OCI-LY7 (cell line): Measurements from ENCODE around the gene CWH43. TPM values are rescaled to one million over a fixed set of nuclear protein-coding genes. Genes with fewer than 3 reads are reported as not detected.

Experiments used
- BruUV-seq: library from RNA; stranded (reverse); fragments of 400-500 nt; replicated peaks from 2 replicates; lab custom pipeline; 2021; lab: Mats Ljungman, UMichigan
- CTCF ChIA-PET: fragments of 300-600 bp; sonication (Branson Sonifier 250); formaldehyde crosslinking; loops from one replicate; lab custom pipeline; 2022; ENCODE audit warnings: antibody characterized with exemption; ENCODE audit not compliant: unreplicated experiment; lab: Charles Lee
- POLR2A ChIA-PET: fragments of 300-600 bp; sonication (Branson Sonifier 250); formaldehyde crosslinking; loops from one replicate; lab custom pipeline; 2022; ENCODE audit warnings: antibody characterized with exemption; lab: Charles Lee
- DNase-seq: peaks from one replicate; pipeline ENCODE4 v3.0.0-alpha.2; 2015; ENCODE audit warnings: low spot score
- H2AFZ ChIP-seq: fragments of 200-600 bp; sonication (generic), shearing (Covaris generic); 2 replicates; pipeline ENCODE4 v1.6.1; 2014; ENCODE audit warnings: mild to moderate bottlenecking, antibody characterized with exemption, low read length, moderate library complexity
- H3K27ac ChIP-seq: fragments of 200-600 bp; sonication (generic); 2 replicates; pipeline ENCODE4 v1.5.1; 2014; ENCODE audit warnings: mixed run types, low read depth, mild to moderate bottlenecking, moderate library complexity, low read length, inconsistent platforms; ENCODE audit not compliant: poor library complexity, severe bottlenecking
- H3K36me3 ChIP-seq: fragments of 200-600 bp; sonication (generic); 2 replicates; pipeline ENCODE4 v1.6.1; 2014; ENCODE audit warnings: mild to moderate bottlenecking, antibody characterized with exemption, low read length, moderate library complexity, mixed read lengths; ENCODE audit not compliant: insufficient read depth
- H3K4me1 ChIP-seq: fragments of 200-600 bp; sonication (generic); 2 replicates; pipeline ENCODE4 v1.5.1; 2014; ENCODE audit warnings: mild to moderate bottlenecking, low read length; ENCODE audit not compliant: insufficient read depth, poor library complexity, severe bottlenecking
- H3K4me2 ChIP-seq: fragments of 200-600 bp; sonication (generic); 2 replicates; pipeline ENCODE4 v1.6.1; 2014; ENCODE audit warnings: mild to moderate bottlenecking, low read length
- H3K4me3 ChIP-seq: fragments of 200-600 bp; sonication (generic); 2 replicates; pipeline ENCODE4 v1.5.1; 2014; ENCODE audit warnings: mild to moderate bottlenecking, low read depth, low read length; ENCODE audit not compliant: poor library complexity, severe bottlenecking
- H3K79me2 ChIP-seq: fragments of 200-600 bp; sonication (generic); 2 replicates; pipeline ENCODE4 v1.6.1; 2016; ENCODE audit warnings: low read depth, mild to moderate bottlenecking, low read length, moderate library complexity, mixed read lengths; ENCODE audit not compliant: insufficient read depth
- H3K9me2 ChIP-seq: fragments of 200-600 bp; sonication (generic); 2 replicates; pipeline ENCODE4 v1.6.1; 2016; ENCODE audit warnings: mild to moderate bottlenecking, low read length, mixed read lengths; ENCODE audit not compliant: insufficient read depth
- H3K9me3 ChIP-seq: fragments of 200-600 bp; sonication (generic); 2 replicates; pipeline ENCODE4 v1.6.1; 2014; ENCODE audit warnings: mild to moderate bottlenecking, mixed run types, low read length, mixed read lengths
- H4K20me1 ChIP-seq: fragments of 200-600 bp; sonication (generic); 2 replicates; pipeline ENCODE4 v1.6.1; 2014; ENCODE audit warnings: mild to moderate bottlenecking, antibody characterized with exemption, low read length, moderate library complexity, mixed read lengths; ENCODE audit not compliant: insufficient read depth
- EZH2phosphoT487 ChIP-seq: fragments of 200-600 bp; sonication (generic); IDR thresholded peaks from 2 replicates; pipeline ENCODE4 v1.6.1; 2018; ENCODE audit warnings: low read depth, borderline replicate concordance, mild to moderate bottlenecking, mixed run types, antibody characterized with exemption, low read length, moderate library complexity, mixed read lengths
- intact Hi-C: fragments of 100-400 bp; cut with micrococcal nuclease; formaldehyde crosslinking; loops from one replicate; pipeline ENCODE4 v1.10.0; 2022; ENCODE audit not compliant: unreplicated experiment
- total RNA-seq, 2 experiments: library from RNA; depleted of rRNA in 1 of 2; stranded (reverse); fragments of >200 nt in 1 of 2; shearing (Covaris generic) in 1 of 2; gene quantifications; 2 replicates each; pipeline ENCODE4 v1.2.3, GENCODE V29; 2014 to 2022
- TF ChIP-seq, protein P1 (sequence below): fragments of 200-600 bp; sonication (generic); conservative IDR thresholded peaks from 2 replicates; pipeline ENCODE4 v1.5.1; 2014; ENCODE audit warnings: mild to moderate bottlenecking, antibody characterized with exemption, low read length, moderate library complexity, mixed read lengths

The CWH43 gene
- total RNA-seq, 2 experiments from 2014 or later, result not detected

DNA sequence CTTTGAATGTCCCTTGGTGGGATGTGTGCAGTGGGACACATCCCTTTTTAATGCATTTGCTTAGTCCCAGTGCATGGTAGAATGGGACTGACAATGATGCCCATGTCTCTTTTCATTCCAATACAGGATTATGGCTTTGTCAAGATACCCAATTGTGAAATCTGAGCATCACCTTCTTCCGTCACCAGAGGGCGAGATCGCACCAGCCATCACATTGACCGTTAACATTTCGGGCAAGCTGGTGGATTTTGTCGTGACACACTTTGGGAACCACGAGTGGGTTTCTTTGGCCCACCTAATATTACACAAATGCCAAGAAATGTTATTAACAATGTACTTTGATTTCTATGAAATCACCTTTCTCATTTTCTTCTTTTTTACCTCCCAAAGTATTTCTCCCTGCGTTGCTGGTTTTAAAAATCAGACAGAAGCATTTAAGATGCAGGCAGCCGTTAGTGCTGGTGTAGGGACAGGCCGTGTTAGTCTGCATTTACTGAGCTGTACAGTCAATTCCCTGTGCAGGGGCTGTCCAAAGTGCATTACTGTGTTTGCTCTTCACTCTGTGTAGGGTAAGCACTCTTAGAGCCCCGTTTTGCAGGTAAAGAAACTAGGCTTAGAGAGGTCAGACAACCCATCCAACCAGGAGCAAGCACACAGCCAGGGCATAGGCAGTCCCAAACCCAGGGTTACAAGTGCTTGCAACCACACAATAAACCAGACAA, 46.5 kb downstream of the CWH43 start:
- ChIA-PET CTCF (no interaction called here), POLR2A (no interaction called here)
- Histone ChIP-seq H3K27ac (no peak overlapping the region), H4K20me1 (no peaks in the 10 kb centered on the region), H2AFZ (no peak overlapping the region), H3K4me2 (no peak overlapping the region), H3K79me2 (no peaks in the 10 kb centered on the region), H3K4me3 (no peak overlapping the region), H3K9me3 (no peaks in the 10 kb centered on the region), H3K36me3 (no peaks in the 10 kb centered on the region), H3K4me1 (no peaks in the 10 kb centered on the region), H3K9me2 (no peaks in the 10 kb centered on the region)
- no TSS peak for BruUV-seq
- intact Hi-C loops, result no loop called here
- peak; percentile 22 for DNase-seq
- TF ChIP-seq, protein P1, sequence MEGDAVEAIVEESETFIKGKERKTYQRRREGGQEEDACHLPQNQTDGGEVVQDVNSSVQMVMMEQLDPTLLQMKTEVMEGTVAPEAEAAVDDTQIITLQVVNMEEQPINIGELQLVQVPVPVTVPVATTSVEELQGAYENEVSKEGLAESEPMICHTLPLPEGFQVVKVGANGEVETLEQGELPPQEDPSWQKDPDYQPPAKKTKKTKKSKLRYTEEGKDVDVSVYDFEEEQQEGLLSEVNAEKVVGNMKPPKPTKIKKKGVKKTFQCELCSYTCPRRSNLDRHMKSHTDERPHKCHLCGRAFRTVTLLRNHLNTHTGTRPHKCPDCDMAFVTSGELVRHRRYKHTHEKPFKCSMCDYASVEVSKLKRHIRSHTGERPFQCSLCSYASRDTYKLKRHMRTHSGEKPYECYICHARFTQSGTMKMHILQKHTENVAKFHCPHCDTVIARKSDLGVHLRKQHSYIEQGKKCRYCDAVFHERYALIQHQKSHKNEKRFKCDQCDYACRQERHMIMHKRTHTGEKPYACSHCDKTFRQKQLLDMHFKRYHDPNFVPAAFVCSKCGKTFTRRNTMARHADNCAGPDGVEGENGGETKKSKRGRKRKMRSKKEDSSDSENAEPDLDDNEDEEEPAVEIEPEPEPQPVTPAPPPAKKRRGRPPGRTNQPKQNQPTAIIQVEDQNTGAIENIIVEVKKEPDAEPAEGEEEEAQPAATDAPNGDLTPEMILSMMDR, result peak; percentile 87
- TF ChIP-seq EZH2phosphoT487, result no peak

DNA sequence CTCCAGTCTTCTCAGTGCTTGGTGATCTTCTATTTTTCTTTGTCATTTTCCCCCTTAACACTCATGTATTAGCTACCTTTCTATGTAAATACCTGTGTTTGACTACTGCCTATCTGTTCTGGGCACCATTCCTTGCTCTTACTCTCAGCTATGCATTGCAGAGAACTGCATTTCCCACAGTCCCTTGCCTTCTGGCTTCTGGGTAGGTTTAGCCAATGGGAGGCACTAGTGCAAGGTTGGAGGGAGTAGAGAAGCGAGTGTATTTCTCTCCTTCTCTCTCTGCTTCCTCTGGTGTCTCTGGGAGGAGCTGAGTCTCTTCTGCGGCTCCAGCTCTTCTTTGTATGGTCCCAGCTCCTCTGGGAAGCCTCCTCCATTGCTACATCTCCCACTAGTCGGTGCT, 50.5 kb downstream of the CWH43 start:
- Histone ChIP-seq H3K9me2 (no peaks in the 10 kb centered on the region), H3K27ac (no peak overlapping the region), H3K4me2 (no peak overlapping the region), H3K9me3 (no peaks in the 10 kb centered on the region), H3K36me3 (no peaks in the 10 kb centered on the region), H3K4me1 (no peaks in the 10 kb centered on the region), H3K4me3 (no peak overlapping the region), H3K79me2 (no peaks in the 10 kb centered on the region), H4K20me1 (no peaks in the 10 kb centered on the region), H2AFZ (no peak overlapping the region)
- intact Hi-C loops, result no loop called here
- ChIA-PET POLR2A (interaction anchor here (0.6 kb wide), 1 partner anchor 11 kb away, joined by 3 read pairs; no protein-coding TSS in a partner anchor), CTCF (no interaction called here)
- no peak for DNase-seq
- TF ChIP-seq EZH2phosphoT487, result no peak
- TF ChIP-seq, protein P1, result no peak
- no TSS peak for BruUV-seq

DNA sequence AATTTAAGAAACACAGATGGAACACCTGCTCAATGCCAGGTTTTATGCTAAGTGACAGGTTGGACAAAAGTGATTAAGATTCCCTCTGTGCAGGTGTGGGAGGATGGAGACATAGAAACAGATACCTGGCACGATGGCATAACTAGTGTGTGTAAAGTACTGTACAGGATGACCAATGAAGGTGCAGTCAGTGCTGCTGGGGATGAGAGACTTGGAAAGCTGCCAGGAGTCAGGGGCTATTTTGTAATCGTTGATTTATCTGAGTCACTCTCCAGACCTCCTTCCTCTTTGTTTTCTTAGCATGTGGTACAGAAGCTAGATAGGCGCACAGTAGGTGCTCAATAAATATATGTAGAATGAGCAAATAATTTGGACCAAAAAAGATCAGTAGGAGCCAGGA, 58.2 kb downstream of the CWH43 start:
- TF ChIP-seq EZH2phosphoT487, result no peak
- TF ChIP-seq, protein P1, result no peak
- no peaks in the 10 kb centered on the region for H3K9me2 ChIP-seq
- no peak for DNase-seq
- intact Hi-C loops, result no loop called here
- H3K4me3 ChIP-seq, result no peak overlapping the region
- H3K27ac ChIP-seq, result no peak overlapping the region
- H3K79me2 ChIP-seq, result no peaks in the 10 kb centered on the region
- BruUV-seq, result no TSS peak
- CTCF ChIA-PET, result no interaction called here
- no peaks in the 10 kb centered on the region for H3K9me3 ChIP-seq
- H4K20me1 ChIP-seq, result no peaks in the 10 kb centered on the region
- no peak overlapping the region for H3K4me2 ChIP-seq
- no peaks in the 10 kb centered on the region for H3K36me3 ChIP-seq
- POLR2A ChIA-PET, result no interaction called here
- no peak overlapping the region for H2AFZ ChIP-seq
- no peaks in the 10 kb centered on the region for H3K4me1 ChIP-seq
